Measurements from ENCODE around the gene PSMD9. TPM values are rescaled to one million over a fixed set of nuclear protein-coding genes. Genes with fewer than 3 reads are reported as not detected.
"Not testable (repeated sequence)": the region's sequence is repeated elsewhere in the genome, so short reads cannot be mapped to it uniquely, and the experiment has no call there.

The PSMD9 gene
- total RNA-seq, 1 donor from 2014 or later = 49.8 TPM

GRCh38 chr12:121858662-121859572, 29.7 kb upstream of the PSMD9 start, which contains the start of gene HPD:
TSS of gene HPD (minus strand) at chr12:121858859. CDS start at chr12:121858823, 36 bp downstream.
- peak within 1 kb of the TSS; percentile 10 to 16 for H3K4me3 ChIP-seq
- H3K27ac ChIP-seq = peak within 1 kb of the TSS; percentile 97
- no peak for TF ChIP-seq CTCF (IDR thresholded peaks at IDR 0.05)
- H3K4me1 ChIP-seq = peaks cover 18 to 33% of the 10 kb centered on the region in 2 donors
- H3K27me3 ChIP-seq = no peaks in the 10 kb centered on the region
- no peaks in the 10 kb centered on the region for H3K36me3 ChIP-seq
- DNase-seq (ENCODE audit: low spot score in 2 of 2) = peak; percentile 33 to 90
- intact Hi-C loops (cut with DNase I) = loop anchor here (1.0 to 2.0 kb wide), 3 partner anchors 19 to 64 kb away; partner anchors contain the start of gene PSMD9
- no peaks in the 10 kb centered on the region for H3K9me3 ChIP-seq

GRCh38 chr12:121860257-121860656, 28.3 kb upstream of the PSMD9 start:
- DNase-seq (ENCODE audit: low spot score in 2 of 2) = no peak
- no peaks in the 10 kb centered on the region for H3K9me3 ChIP-seq
- intact Hi-C loops (cut with DNase I) = no loop called here
- TF ChIP-seq CTCF (IDR thresholded peaks at IDR 0.05) = no peak
- H3K4me1 ChIP-seq = peaks cover 18 to 33% of the 10 kb centered on the region in 2 donors
- no peak overlapping the region for H3K4me3 ChIP-seq
- H3K36me3 ChIP-seq = no peaks in the 10 kb centered on the region
- H3K27me3 ChIP-seq = no peaks in the 10 kb centered on the region
- H3K27ac ChIP-seq = peak overlapping the region; percentile 97

GRCh38 chr12:121860699-121861098, 27.9 kb upstream of the PSMD9 start:
- H3K4me3 ChIP-seq; DNase-seq (ENCODE audit: low spot score in 2 of 2); H3K9me3 ChIP-seq; H3K36me3 ChIP-seq; intact Hi-C loops (cut with DNase I); H3K27me3 ChIP-seq: not testable (repeated sequence)
- Histone ChIP-seq H3K27ac (peak overlapping the region; percentile 97), H3K4me1 (peaks cover 18 to 33% of the 10 kb centered on the region in 2 donors)

GRCh38 chr12:121861636-121862254, 26.8 kb upstream of the PSMD9 start:
- H3K27ac ChIP-seq = peak overlapping the region; percentile 97
- no peak for DNase-seq (ENCODE audit: low spot score in 2 of 2)
- H3K27me3 ChIP-seq = no peaks in the 10 kb centered on the region
- peaks cover 18 to 33% of the 10 kb centered on the region in 2 donors for H3K4me1 ChIP-seq
- no peak for TF ChIP-seq CTCF (IDR thresholded peaks at IDR 0.05)
- no peaks in the 10 kb centered on the region for H3K36me3 ChIP-seq
- H3K4me3 ChIP-seq = no peak overlapping the region
- no peaks in the 10 kb centered on the region for H3K9me3 ChIP-seq
- intact Hi-C loops (cut with DNase I) = no loop called here

- Histone ChIP-seq H3K36me3 (no peaks in the 10 kb centered on the region), H3K27ac (no peak overlapping the region), H3K9me3 (no peaks in the 10 kb centered on the region), H3K4me3 (no peak overlapping the region), H3K27me3 (no peaks in the 10 kb centered on the region), H3K4me1 (peaks cover 0 to 9% of the 10 kb centered on the region in 2 donors)
- intact Hi-C loops (cut with DNase I) = no loop called here
- TF ChIP-seq CTCF (IDR thresholded peaks at IDR 0.05) = no peak
- no peak for DNase-seq (ENCODE audit: low spot score in 2 of 2)
Observed at GRCh38 chr12:121866331-121866730, 22.3 kb upstream of the PSMD9 start.

GRCh38 chr12:121869229-121869628, 19.4 kb upstream of the PSMD9 start:
- intact Hi-C loops (cut with DNase I); H3K9me3 ChIP-seq; DNase-seq (ENCODE audit: low spot score in 2 of 2); H3K36me3 ChIP-seq; H3K27ac ChIP-seq; H3K4me1 ChIP-seq; H3K27me3 ChIP-seq; H3K4me3 ChIP-seq: not testable (repeated sequence)
